ENCODE data around the gene SCAI. TPM values are rescaled to one million over a fixed set of nuclear protein-coding genes. Genes with fewer than 3 reads are reported as not detected.
A peak's percentile ranks its signal among the peaks of the same experiment; 100 is the strongest.

SCAI gene
- total and polyA plus RNA-seq, 9 of the 15 experiments (the other 6 are each of a cell fraction or from before 2014, with no cell fraction given), result 0.70 to 12.4 (median 4.2) TPM

- no peak for TF ChIP-seq MTF1 (CRISPR knock-in tag; IDR thresholded peaks at IDR 0.05; ENCODE audit: borderline replicate concordance)
- no peak for TF ChIP-seq SIN3A (IDR thresholded peaks at IDR 0.05; ENCODE audit: borderline replicate concordance in 2 of 2, control insufficient read depth in 1 of 2, low read depth in 2 of 2, low read length in 2 of 2)
- TF ChIP-seq EHMT2 (IDR thresholded peaks at IDR 0.05), result peak; percentile 35; the same call in 1 of the 2 replicates
- TF ChIP-seq TCF15 (CRISPR knock-in tag; IDR thresholded peaks at IDR 0.05), result no peak
- no peak for TF ChIP-seq GTF2A2 (tag; IDR thresholded peaks at IDR 0.05)
- no peak for TF ChIP-seq FOXP4 (CRISPR knock-in tag; IDR thresholded peaks at IDR 0.05; ENCODE audit: borderline replicate concordance)
- TF ChIP-seq TEAD1 (CRISPR knock-in tag; IDR thresholded peaks at IDR 0.05), result no peak; a peak in 1 of 4 replicates
- no peak for TF ChIP-seq MTA3 (IDR thresholded peaks at IDR 0.05; ENCODE audit: borderline replicate concordance)
- no peak for TF ChIP-seq IFI16 (CRISPR knock-in tag; IDR thresholded peaks at IDR 0.05)
- peak; percentile 96 for TF ChIP-seq CBFA2T3 (IDR thresholded peaks at IDR 0.05)
- TF ChIP-seq CGGBP1 (CRISPR knock-in tag; IDR thresholded peaks at IDR 0.05), result no peak
- TF ChIP-seq, protein P1, sequence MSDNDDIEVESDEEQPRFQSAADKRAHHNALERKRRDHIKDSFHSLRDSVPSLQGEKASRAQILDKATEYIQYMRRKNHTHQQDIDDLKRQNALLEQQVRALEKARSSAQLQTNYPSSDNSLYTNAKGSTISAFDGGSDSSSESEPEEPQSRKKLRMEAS (CRISPR knock-in tag; IDR thresholded peaks at IDR 0.05), result no peak
- no peak for TF ChIP-seq KDM4B (IDR thresholded peaks at IDR 0.05; ENCODE audit: borderline replicate concordance in 2 of 2, low read depth in 1 of 2)
- no peak for TF ChIP-seq NR1H2 (CRISPR knock-in tag; IDR thresholded peaks at IDR 0.05)
- TF ChIP-seq, protein P2, sequence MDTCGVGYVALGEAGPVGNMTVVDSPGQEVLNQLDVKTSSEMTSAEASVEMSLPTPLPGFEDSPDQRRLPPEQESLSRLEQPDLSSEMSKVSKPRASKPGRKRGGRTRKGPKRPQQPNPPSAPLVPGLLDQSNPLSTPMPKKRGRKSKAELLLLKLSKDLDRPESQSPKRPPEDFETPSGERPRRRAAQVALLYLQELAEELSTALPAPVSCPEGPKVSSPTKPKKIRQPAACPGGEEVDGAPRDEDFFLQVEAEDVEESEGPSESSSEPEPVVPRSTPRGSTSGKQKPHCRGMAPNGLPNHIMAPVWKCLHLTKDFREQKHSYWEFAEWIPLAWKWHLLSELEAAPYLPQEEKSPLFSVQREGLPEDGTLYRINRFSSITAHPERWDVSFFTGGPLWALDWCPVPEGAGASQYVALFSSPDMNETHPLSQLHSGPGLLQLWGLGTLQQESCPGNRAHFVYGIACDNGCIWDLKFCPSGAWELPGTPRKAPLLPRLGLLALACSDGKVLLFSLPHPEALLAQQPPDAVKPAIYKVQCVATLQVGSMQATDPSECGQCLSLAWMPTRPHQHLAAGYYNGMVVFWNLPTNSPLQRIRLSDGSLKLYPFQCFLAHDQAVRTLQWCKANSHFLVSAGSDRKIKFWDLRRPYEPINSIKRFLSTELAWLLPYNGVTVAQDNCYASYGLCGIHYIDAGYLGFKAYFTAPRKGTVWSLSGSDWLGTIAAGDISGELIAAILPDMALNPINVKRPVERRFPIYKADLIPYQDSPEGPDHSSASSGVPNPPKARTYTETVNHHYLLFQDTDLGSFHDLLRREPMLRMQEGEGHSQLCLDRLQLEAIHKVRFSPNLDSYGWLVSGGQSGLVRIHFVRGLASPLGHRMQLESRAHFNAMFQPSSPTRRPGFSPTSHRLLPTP (IDR thresholded peaks at IDR 0.05; ENCODE audit: borderline replicate concordance, extremely low read depth, insufficient read length), result no peak
- peak in 1 of 2 experiments; percentile 10; a peak in 2 of 4 replicates for TF ChIP-seq RCOR1 (IDR thresholded peaks at IDR 0.05; ENCODE audit: borderline replicate concordance in 1 of 2, low read depth in 2 of 2, low read length in 2 of 2)
- TF ChIP-seq SRSF9 (IDR thresholded peaks at IDR 0.05; ENCODE audit: borderline replicate concordance, low read depth, low read length), result no peak
- TF ChIP-seq BRD4 (IDR thresholded peaks at IDR 0.05), result no peak
- TF ChIP-seq HMG20B (CRISPR knock-in tag; IDR thresholded peaks at IDR 0.05), result no peak
- no peak for TF ChIP-seq MAFK (IDR thresholded peaks at IDR 0.05; ENCODE audit: low read length)
- TF ChIP-seq SMARCA4 (IDR thresholded peaks at IDR 0.05), result peak; percentile 91
- no peak for TF ChIP-seq ZNF174 (CRISPR knock-in tag; IDR thresholded peaks at IDR 0.05)
- TF ChIP-seq TRIM24 (IDR thresholded peaks at IDR 0.05), result peak; percentile 64 to 82; a peak in 3 of 4 replicates
- no peak for TF ChIP-seq SUPT5H (IDR thresholded peaks at IDR 0.05)
- no peak for TF ChIP-seq TAF15 (IDR thresholded peaks at IDR 0.05; ENCODE audit: low read depth, low read length)
Observed at GRCh38 chr9:125131778-125132177, 11.6 kb downstream of the SCAI start (continued).

Measured in K562 (cell line).